Fibroblast of upper back skin (primary cell): Measurements from ENCODE around the gene RHOXF1.
"Not testable (repeated sequence)": the region's sequence is repeated elsewhere in the genome, so short reads cannot be mapped to it uniquely, and the experiment has no call there.

Experiments used
- DNase-seq: peaks from one replicate; pipeline ENCODE4 v3.0.0-alpha.2; 2013

The RHOXF1 gene

GRCh38 chrX:120115438-120115963 is at the start of gene RHOXF1:
TSS of gene RHOXF1 (minus strand) at chrX:120115913. CDS start at chrX:120115862, 51 bp downstream.
- no peak for DNase-seq

- DNase-seq, result not testable (repeated sequence)
These were observed 43.4 kb upstream of the RHOXF1 start for GRCh38 chrX:120159086-120159485.

DNA sequence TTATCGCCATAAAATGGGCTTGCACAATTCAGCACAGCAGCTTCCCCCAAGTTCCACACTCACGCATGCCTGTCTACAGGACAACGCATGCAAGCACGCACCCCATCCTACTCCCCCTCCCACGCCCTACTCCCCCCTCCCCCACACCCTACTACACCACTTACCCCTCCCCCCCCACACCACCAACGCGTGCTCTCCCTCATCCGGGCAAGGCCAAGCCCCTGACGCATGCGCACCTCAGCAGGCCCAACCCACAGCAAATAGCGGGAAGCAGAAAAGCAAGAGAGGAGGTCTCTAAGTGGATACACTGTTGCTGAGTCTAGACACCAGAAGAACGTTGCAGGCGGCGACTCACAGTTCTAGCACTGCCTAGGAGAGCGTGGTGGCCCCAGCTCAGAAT is 42.6 kb upstream of the RHOXF1 start, which contains the start of gene RHOXF2:
Gene RHOXF2 (plus strand): TSS at position 301 of the 400 bp plus-strand sequence. CDS start 138 bp downstream, outside the sequence.
- not testable (repeated sequence) for DNase-seq

GRCh38 chrX:120150109-120150744 is 34.5 kb upstream of the RHOXF1 start:
- DNase-seq, result not testable (repeated sequence)

GRCh38 chrX:120147537-120147936 is 31.8 kb upstream of the RHOXF1 start:
- no peak for DNase-seq

GRCh38 chrX:120146323-120146722 is 30.6 kb upstream of the RHOXF1 start:
- DNase-seq, result not testable (repeated sequence)

DNA sequence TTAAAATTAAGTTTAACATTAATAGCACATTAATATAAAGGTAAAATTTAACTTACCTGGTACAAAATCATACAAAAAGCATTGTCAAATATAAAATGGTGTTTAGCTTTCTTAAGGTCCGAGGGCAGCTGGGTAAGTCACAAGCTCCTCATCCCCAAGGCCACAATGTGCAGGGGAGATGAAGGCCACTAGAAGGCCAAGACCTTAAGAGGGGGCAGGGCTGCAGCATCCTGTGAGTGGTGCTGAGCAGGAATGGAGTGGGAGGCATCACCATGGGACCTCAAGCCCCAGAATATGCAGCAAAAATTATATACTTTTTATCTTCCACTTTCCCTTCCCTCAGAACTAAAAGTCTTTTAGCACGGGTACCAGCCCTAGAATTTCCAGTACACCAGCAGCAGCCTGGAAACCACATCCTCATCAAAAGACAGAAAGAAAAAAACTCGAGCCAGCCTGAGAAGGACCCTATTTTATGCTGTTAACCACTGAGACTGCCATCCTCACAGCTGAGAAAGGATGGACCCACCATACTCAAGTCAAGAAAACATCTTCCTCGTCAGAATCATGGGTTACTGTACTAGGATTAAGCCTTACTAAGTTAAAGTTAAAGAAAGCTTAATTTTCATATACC is 29.7 kb upstream of the RHOXF1 start:
- DNase-seq, result no peak

GRCh38 chrX:120144178-120144844 is 28.6 kb upstream of the RHOXF1 start:
- DNase-seq, result no peak

DNA sequence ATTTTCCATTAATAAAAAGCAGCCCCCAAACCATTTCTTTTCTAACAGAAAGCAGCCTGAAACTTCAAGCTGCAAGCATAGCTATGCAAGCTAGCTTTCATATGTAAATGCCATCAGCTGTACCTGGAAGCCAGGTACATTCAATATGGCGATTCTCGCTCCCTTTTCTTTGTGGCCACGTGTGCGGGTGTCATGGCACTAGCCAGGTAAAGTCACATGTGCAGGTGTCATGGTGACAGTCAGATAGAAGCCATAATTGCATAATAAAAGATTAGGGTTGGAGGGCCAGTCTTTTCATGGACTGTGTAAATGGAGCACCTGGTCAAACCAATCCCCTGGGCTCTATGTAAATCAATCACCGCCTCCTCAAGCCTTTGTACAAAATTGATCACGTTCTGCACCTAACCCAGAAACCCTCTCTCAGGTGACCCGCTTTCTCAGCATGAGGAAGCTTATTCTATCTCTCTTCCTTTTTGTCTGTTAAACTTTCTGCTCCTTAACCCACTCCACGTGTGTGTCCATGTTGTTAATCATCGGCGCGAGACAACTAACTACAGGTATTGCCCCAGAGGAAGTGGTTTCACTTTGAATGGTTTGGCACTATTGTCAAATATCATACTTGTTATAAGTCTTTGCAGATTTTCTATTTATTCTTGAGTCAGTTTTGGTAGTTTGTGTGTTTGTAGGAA is 24.7 kb upstream of the RHOXF1 start:
- no peak for DNase-seq

- DNase-seq, result no peak
These were observed 21.7 kb upstream of the RHOXF1 start for GRCh38 chrX:120137439-120137838.

DNA sequence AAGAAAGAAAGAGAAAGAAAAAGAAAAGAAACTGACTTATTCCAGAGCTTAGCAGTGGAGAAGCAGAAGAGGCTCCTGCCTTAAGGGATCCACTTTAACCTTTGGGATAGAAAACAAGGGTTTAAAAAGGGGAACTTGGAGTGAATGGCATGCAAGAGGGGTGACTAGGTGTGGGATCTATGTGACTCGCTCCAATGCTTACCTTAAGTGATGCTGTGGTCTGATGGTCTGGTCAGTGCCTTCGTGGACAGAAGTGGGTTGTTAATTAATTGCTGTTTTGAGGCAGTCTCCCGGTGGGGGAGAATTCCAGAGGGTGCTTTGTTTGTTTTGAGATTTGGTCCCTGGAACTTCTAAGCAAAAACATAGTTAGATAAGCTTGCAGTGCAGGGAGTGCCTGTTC is 21.1 kb upstream of the RHOXF1 start:
- DNase-seq, result no peak

- DNase-seq, result no peak
These were observed 20.4 kb upstream of the RHOXF1 start for GRCh38 chrX:120136128-120136527.

GRCh38 chrX:120128306-120128846 is 12.7 kb upstream of the RHOXF1 start:
- DNase-seq, result not testable (repeated sequence)

- DNase-seq, result no peak
These were observed 9.7 kb upstream of the RHOXF1 start for GRCh38 chrX:120125444-120125843.

DNA sequence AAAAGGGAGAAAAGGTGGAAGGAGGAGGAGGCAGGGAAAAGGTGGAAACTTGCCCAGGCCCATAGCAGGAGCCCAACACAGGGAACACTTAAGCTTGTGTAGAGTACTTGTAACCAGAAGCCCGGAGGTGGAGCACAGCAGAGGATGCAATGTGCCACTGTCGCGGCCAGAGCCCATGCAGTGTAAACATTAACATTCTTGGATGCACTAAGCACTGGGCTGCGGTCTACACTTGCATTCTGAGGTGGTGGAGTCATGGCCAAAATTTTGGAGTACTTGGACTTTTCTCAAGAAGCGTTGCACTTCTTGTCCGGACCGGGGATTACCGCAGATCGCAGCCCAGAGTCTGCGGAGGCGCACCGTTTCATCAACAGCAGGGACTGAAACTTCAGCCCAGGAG is 4.5 kb upstream of the RHOXF1 start:
- no peak for DNase-seq

DNA sequence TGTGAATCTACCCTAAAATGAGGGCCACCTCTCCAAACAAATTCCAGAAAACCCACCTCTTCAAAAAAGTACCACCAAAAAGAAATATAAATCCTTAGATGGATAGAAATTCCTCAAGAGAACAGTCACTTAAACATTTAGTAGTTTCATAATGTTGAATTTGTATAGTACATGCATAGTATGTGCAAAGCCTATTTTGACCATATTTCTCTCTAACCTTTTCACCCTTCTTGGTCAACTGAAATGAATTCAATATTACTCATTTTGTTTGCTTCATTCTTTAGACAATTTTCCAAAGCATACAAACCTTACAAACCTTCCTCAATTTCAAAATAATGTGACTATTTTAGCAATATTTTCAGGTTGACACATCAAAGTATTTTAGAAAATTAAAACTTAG is 4.1 kb downstream of the RHOXF1 start:
- no peak for DNase-seq

DNA sequence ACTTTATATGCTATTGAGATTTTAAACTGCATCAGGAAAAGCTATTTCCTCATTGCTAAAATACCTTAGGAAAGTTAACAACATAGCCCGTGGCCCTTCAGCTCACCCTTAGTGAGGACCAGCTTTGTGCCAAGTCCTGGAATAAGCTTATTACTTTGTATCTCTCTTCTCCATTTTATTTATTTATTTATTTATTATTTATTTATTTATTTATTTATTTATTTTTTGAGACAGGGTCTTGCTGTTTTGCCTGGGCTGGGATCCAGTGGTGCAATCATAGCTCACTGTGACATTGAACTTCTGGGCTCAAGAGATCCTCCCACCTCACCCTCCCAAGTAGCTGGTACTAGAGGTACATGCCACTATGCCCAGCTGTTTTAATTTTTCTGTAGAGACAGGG is 6.3 kb downstream of the RHOXF1 start:
- no peak for DNase-seq

DNA sequence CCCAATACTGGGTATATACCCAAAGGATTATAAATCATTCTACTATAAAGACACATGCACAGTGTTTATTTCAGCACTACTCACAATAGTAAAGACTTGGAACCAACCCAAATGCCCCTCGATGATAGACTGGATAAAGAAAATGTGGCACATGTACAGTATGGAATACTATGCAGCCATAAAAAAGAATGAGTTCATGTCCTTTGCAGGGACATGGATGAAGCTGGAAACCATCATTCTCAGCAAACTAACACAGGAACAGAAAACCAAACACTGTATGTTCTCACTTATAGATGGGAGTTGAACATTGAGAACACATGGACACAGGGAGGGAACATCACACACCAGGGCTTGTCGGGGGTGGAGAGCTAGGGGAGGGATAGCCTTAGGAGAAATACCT is 11.0 kb downstream of the RHOXF1 start:
- DNase-seq, result not testable (repeated sequence)

DNA sequence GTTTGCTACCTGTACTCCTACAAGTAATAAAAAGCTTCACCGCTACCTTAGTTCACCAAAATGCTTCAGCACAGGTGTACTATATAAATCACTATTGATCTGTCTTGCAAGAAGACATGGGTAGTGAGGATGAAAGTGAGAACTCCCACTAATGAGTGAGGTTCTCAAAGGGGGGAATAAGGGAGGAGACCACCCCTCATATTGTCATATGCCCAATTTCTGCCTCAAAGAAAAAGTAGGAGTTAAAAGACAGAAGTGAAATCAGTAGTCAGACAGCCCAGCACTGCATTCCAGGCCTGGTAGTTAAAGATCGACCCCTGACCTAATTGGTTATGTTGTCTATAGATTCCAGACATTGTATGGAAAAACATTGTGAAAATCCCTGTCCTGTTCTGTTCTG is 14.7 kb downstream of the RHOXF1 start:
- not testable (repeated sequence) for DNase-seq

DNA sequence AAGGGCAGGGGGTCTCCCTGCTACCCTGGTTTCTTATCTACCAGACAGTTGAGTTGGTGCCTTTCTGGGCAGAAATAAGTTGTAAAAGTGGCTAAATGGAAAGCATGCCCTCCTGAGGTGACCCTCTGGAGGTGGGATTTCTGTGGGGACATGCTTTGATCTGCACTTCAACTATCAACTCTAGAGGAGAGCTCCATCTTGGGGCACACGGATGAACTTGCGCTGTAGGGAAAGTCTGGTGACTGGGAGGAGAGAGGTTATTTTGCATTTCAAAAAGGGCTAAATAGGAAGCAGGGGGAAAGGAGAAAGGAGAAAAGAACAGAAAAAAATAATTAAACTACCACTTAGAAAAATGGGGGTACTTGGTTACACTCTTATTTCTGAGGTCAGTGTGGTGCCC is 25.5 kb downstream of the RHOXF1 start:
- no peak for DNase-seq

- DNase-seq, result no peak
These were observed 28.3 kb downstream of the RHOXF1 start for GRCh38 chrX:120087289-120088017.

GRCh38 chrX:120085553-120086185 is 30.0 kb downstream of the RHOXF1 start:
- DNase-seq, result not testable (repeated sequence)
